GM12878 (cell line): ENCODE results near the gene CLSTN2. TPM values are rescaled to one million over a fixed set of nuclear protein-coding genes. Genes with fewer than 3 reads are reported as not detected.

Experiments used
- ATAC-seq: fragments of 200-7000 bp; cut with Tn5 transposase; 3 replicates; pipeline ENCODE4 v1.9.1; 2020; ENCODE audit warnings: mild to moderate bottlenecking, moderate library complexity
- BruUV-seq: library from RNA; stranded (reverse); fragments of 400-500 nt; replicated peaks from 2 replicates; lab custom pipeline; 2021; lab: Mats Ljungman, UMichigan
- CTCF ChIA-PET: fragments of 300-600 bp; sonication (Branson Sonifier 250); formaldehyde crosslinking; extraction: SDS; loops from one replicate; lab custom pipeline; 2021; ENCODE audit warnings: inconsistent platforms; lab: Yijun Ruan, JAX
- POLR2A ChIA-PET: fragments of 350-600 bp; formaldehyde crosslinking; extraction: SDS; loops from one replicate; lab custom pipeline; 2021; ENCODE audit warnings: inconsistent platforms; lab: Charles Lee
- RAD21 ChIA-PET: fragments of 300-600 bp; sonication (Branson Sonifier 250); formaldehyde crosslinking; loops from one replicate; lab custom pipeline; 2023; ENCODE audit warnings: antibody characterized with exemption; ENCODE audit not compliant: unreplicated experiment; lab: Charles Lee
- SMC1A ChIA-PET: fragments of 300-600 bp; sonication (Branson Sonifier 250); formaldehyde crosslinking; loops from one replicate; lab custom pipeline; 2023; ENCODE audit not compliant: unreplicated experiment, uncharacterized antibody; lab: Charles Lee
- DNase-seq: peaks from one replicate; pipeline ENCODE4 v3.0.0-alpha.2; 2011; ENCODE audit warnings: low read depth, low spot score
- FAIRE-seq: peaks from 3 replicates; lab custom pipeline; 2011; peaks lifted over from hg19 to GRCh38; lab: Jason Lieb, UNC
- H2AFZ ChIP-seq: 2 replicates; pipeline ENCODE4 v1.6.0; 2011; ENCODE audit warnings: low read depth, low read length, control low read depth; ENCODE audit not compliant: control insufficient read depth
- H3K27ac ChIP-seq: 2 replicates; pipeline ENCODE4 v1.5.1; 2011; ENCODE audit warnings: control low read depth; ENCODE audit not compliant: control insufficient read depth, insufficient read depth
- H3K27me3 ChIP-seq, 2 experiments: replicated peaks in 1 of 2; 2 replicates each; pipeline versions ENCODE4 v1.6.0 to v1.6.1; 2011; ENCODE audit warnings: low read length in 1 of 2; ENCODE audit not compliant: control insufficient read depth in 2 of 2, insufficient read depth in 2 of 2
- H3K36me3 ChIP-seq, 2 experiments: 2 replicates each; pipeline ENCODE4 v1.5.1; 2011; ENCODE audit warnings: low read length in 1 of 2; ENCODE audit not compliant: control insufficient read depth in 2 of 2, insufficient read depth in 2 of 2
- H3K4me1 ChIP-seq: 2 replicates; pipeline ENCODE4 v1.6.1; 2011; ENCODE audit warnings: mild to moderate bottlenecking, low read length, moderate library complexity, mixed read lengths; ENCODE audit not compliant: control insufficient read depth, insufficient read depth
- H3K4me2 ChIP-seq: 2 replicates; pipeline ENCODE4 v1.6.0; 2011; ENCODE audit warnings: control low read depth; ENCODE audit not compliant: control insufficient read depth, insufficient read depth
- H3K4me3 ChIP-seq: fragments of 200-600 bp; sonication (generic); 2 replicates; pipeline ENCODE4 v1.5.1; 2016
- H3K79me2 ChIP-seq: 2 replicates; pipeline ENCODE4 v1.6.0; 2011; ENCODE audit warnings: low read length; ENCODE audit not compliant: control insufficient read depth, insufficient read depth
- H3K9ac ChIP-seq: 2 replicates; pipeline ENCODE4 v1.8.0; 2011; ENCODE audit warnings: low read length, control low read depth, mixed read lengths; ENCODE audit not compliant: control insufficient read depth, insufficient read depth
- H3K9me3 ChIP-seq: replicated peaks from 3 replicates; pipeline ENCODE4 v1.5.1; 2011; ENCODE audit warnings: mild to moderate bottlenecking, low read length; ENCODE audit not compliant: control insufficient read depth, insufficient read depth
- H4K20me1 ChIP-seq: 2 replicates; pipeline ENCODE4 v1.6.0; 2011; ENCODE audit not compliant: control insufficient read depth, insufficient read depth
- ATF3 ChIP-seq: IDR thresholded peaks from 2 replicates; pipeline ENCODE4 v1.6.1; 2011; ENCODE audit warnings: low read depth, mild to moderate bottlenecking, low read length, moderate library complexity, borderline replicate concordance; ENCODE audit errors: extremely low read depth
- BMI1 ChIP-seq: fragments of 450-650 bp; IDR thresholded peaks from 2 replicates; pipeline ENCODE4 v1.6.1; 2016; ENCODE audit warnings: mild to moderate bottlenecking, moderate library complexity, borderline replicate concordance
- BRCA1 ChIP-seq: IDR thresholded peaks from 2 replicates; pipeline ENCODE4 v1.6.1; 2011; ENCODE audit warnings: low read depth, low read length, improper control_type of control experiment
- CEBPB ChIP-seq, 2 experiments: fragments of 150-350 bp in 1 of 2; IDR thresholded peaks; 2 replicates each; pipeline ENCODE4 v1.6.1; 2012 to 2014; ENCODE audit warnings: low read depth in 2 of 2, low read length in 2 of 2, borderline replicate concordance in 1 of 2, inconsistent platforms in 1 of 2
- CHD1 ChIP-seq: IDR thresholded peaks from 2 replicates; pipeline ENCODE4 v1.6.1; 2012; ENCODE audit warnings: low read depth, low read length, improper control_type of control experiment
- CREB1 ChIP-seq: IDR thresholded peaks from 2 replicates; pipeline ENCODE4 v1.6.1; 2012; ENCODE audit warnings: low read depth, mild to moderate bottlenecking, inconsistent platforms
- NFXL1 ChIP-seq: fragments of 450-650 bp; IDR thresholded peaks from 2 replicates; pipeline ENCODE4 v1.6.1; 2017; ENCODE audit warnings: antibody characterized with exemption, mild to moderate bottlenecking, borderline replicate concordance
- POU2F2 ChIP-seq: IDR thresholded peaks from 3 replicates; pipeline ENCODE4 v1.6.1; 2011; ENCODE audit warnings: low read depth, mild to moderate bottlenecking, low read length, borderline replicate concordance
- ZNF274 ChIP-seq: IDR thresholded peaks from one replicate; pipeline ENCODE4 v1.8.0; 2011; ENCODE audit not compliant: insufficient read length, insufficient read depth
- WGBS: methylation state at CpG from one replicate; pipeline ENCODE4 v1.1.6; 2016; ENCODE audit warnings: low lambda C conversion rate; ENCODE audit not compliant: insufficient replicate concordance, insufficient coverage; ENCODE audit errors: missing lambda C conversion rate; 5-methylcytosine and 5-hydroxymethylcytosine counted together
- in situ Hi-C: fragments of 300-500 bp; cut with MboI; formaldehyde crosslinking; loops from 9 replicates; pipeline ENCODE4 v1.14.3; 2018; ENCODE audit warnings: mixed read lengths
- intact Hi-C: fragments of 100-400 bp; cut with micrococcal nuclease; formaldehyde crosslinking; loops from one replicate; pipeline ENCODE4 v1.14.2; 2022; ENCODE audit not compliant: unreplicated experiment
- polyA plus RNA-seq, 11 experiments: library from polyadenylated mRNA; depleted of rRNA in 4 of 11; unstranded in 6 of 11; stranded (reverse) in 5 of 11; fragments of >200 nt; fragmentation: Nextera tagmentation in 4 of 11; fragmentation: Illumina TruSeq in 1 of 11; extraction: Ambion mirVana in 4 of 11; extraction: Trizol in 1 of 11; gene quantifications; 1 replicate in 1 of 11; 2 replicates in 10 of 11; pipeline versions ENCODE4 v1.2.1 to v1.2.3, GENCODE V29; 2011 to 2016; ENCODE audit warnings: inconsistent platforms in 2 of 11, missing spikeins in 2 of 11, low read depth in 1 of 11
- total RNA-seq, 4 experiments: library from RNA; depleted of rRNA in 3 of 4; stranded (reverse); fragments of >200 nt in 3 of 4; fragmentation: Illumina TruSeq in 1 of 4; extraction: Trizol in 1 of 4; gene quantifications; 2 replicates each; pipeline versions ENCODE4 v1.2.1 to v1.2.3, GENCODE V29; 2013 to 2021

CLSTN2 gene
- total and polyA plus RNA-seq, 10 of the 15 experiments (the other 5 are each of a cell fraction or from before 2014, with no cell fraction given) = under 0.01 to 0.10 (median under 0.01) TPM; not detected in 5

GRCh38 chr3:140338916-140339315 is 403.9 kb downstream of the CLSTN2 start (continued):
- no peak for TF ChIP-seq ZNF274
- no peak for TF ChIP-seq BMI1
- no peak for TF ChIP-seq CREB1
- TF ChIP-seq, all 136 proteins: peak for 0

GRCh38 chr3:140341203-140341602 is 406.2 kb downstream of the CLSTN2 start:
- Histone ChIP-seq H2AFZ (no peak overlapping the region), H4K20me1 (no peaks in the 10 kb centered on the region), H3K9ac (no peak overlapping the region), H3K4me1 (no peaks in the 10 kb centered on the region), H3K27ac (no peak overlapping the region), H3K79me2 (no peaks in the 10 kb centered on the region), H3K27me3 (peaks cover 0 to 5% of the 10 kb centered on the region in 2 experiments; a peak in 2 of 4 replicates), H3K4me2 (no peak overlapping the region), H3K9me3 (no peaks in the 10 kb centered on the region), H3K4me3 (no peak overlapping the region), H3K36me3 (no peaks in the 10 kb centered on the region)
- CTCF ChIA-PET = no interaction called here
- no peak for ATAC-seq
- no TSS peak for BruUV-seq
- intact Hi-C loops (no loop called here), in situ Hi-C loops (no loop called here)
- no peak for DNase-seq
- WGBS = 24% methylated on average over 5 of the region's 5 CpGs
- POLR2A ChIA-PET = no interaction called here
- no peak for TF ChIP-seq BRCA1
- no peak for TF ChIP-seq CHD1
- no peak for TF ChIP-seq ATF3
- no peak for TF ChIP-seq NFXL1
- TF ChIP-seq CEBPB (IDR thresholded peaks at IDR 0.05; ENCODE audit: borderline replicate concordance in 1 of 2, low read depth in 2 of 2, low read length in 2 of 2) = no peak
- no peak for TF ChIP-seq POU2F2
- no peak for FAIRE-seq
- RAD21 ChIA-PET = no interaction called here
- SMC1A ChIA-PET = interaction anchor here (0.7 to 1.1 kb wide), 2 partner anchors 13 to 590 kb away, joined by 3 read pairs; no protein-coding TSS in a partner anchor
